HG02938 (cell line): ENCODE data around the gene KCNJ13.
"Not testable (repeated sequence)": the region's sequence is repeated elsewhere in the genome, so short reads cannot be mapped to it uniquely, and the experiment has no call there.

Source experiments
- ATAC-seq: cut with Tn5 transposase; IDR thresholded peaks from one replicate; pipeline ENCODE4 v1.9.1; 2021; ENCODE audit warnings: mild to moderate bottlenecking, moderate library complexity; ENCODE audit not compliant: unreplicated experiment

KCNJ13 gene

GRCh38 chr2:232770207-232770606 is 6.2 kb downstream of the KCNJ13 start:
- no peak for ATAC-seq

DNA sequence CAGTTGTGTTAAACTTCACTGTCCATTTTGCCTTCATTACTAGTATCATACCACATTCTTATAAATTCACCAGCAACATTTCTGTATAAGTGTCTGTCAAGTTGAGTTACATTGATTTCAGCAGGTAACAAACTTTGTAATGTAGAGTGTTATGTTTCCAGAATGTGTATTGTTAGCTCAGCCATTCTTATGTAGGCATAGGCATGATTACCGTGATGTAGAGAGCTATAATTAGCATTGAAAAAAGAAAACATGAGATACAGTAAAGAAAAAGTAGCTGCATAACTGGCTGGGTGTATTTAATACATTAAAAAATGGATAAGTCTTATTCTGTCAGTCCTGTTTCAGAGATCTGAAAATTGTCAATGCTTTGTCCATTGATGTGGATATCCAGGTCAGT is 8.5 kb downstream of the KCNJ13 start:
- no peak for ATAC-seq

DNA sequence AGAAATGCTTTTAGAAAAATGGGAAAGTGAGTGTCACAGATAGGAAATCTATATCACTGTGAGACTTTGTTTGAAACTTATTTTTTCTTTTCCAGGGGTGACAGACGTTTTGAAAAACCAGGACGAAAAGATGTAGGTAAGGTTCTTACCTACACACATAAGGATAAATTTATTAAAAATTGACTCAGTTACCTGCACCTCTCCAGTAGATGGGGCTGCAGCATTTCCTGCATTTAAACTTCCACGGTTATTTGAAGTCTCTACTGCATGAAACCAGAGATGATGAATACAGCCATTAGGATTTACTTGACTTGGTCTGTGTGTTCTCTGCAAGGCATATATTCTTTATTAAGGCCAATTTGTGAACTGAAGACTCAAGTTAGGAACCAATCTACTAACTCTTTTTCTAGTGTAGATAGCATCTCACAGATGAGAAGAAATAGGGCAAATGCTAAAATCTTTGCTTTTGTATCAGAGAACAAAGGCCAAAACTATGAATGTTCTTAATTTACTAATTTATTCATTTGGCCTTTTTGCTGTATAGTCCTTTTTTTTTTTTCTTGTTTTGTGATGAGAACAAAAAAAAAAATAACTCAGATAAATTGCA is 15.0 kb downstream of the KCNJ13 start:
- no peak for ATAC-seq

GRCh38 chr2:232757905-232758304 is 18.5 kb downstream of the KCNJ13 start:
- no peak for ATAC-seq

DNA sequence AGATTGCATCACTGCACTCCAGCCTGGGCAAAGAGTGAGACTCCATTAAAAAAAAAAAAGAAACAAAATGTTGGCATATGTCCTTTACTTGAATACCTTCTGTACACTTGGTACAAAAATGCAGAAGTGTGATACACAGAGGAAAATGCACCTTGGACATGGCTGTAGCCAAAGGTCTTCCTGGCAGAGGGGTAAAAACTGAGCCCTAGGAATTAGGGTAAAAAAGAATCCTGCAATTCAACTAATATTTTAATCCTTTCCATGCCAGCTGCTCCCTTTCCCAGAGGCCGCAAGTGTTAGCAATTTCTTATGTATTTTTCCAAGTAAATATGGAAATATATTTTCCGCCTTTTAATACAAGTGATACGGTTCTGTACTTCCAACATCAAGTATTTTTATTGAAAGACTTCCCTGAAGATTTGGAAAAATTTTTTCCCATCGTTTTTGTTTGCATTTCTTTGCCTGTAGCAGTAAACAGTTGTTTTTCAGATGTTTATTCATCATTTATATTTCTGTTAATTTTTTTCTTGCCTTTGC is 26.2 kb downstream of the KCNJ13 start:
- no peak for ATAC-seq

- no peak for ATAC-seq
Measured at GRCh38 chr2:232749331-232749730, 27.0 kb downstream of the KCNJ13 start.

GRCh38 chr2:232748038-232748437 is 28.3 kb downstream of the KCNJ13 start:
- ATAC-seq = no peak

DNA sequence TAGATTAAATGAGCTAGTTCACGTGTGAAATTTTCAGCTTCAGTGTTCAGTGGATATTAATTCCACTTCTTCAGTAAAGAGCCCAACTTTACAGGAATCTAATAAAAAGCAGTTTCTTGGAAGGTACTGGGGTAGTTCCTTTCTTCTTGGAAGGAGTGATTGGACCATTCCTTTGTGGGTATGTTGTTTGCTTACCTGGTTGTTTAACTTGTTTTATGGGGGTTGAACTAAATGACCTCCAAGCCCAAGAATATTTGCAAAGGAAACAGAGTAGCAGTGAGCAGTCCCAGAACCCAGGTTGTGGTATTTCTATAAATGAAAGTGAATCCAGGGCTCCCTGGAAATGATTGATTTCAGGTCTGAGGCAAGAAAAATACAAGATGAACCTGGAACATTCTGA is 31.4 kb downstream of the KCNJ13 start:
- ATAC-seq = no peak

DNA sequence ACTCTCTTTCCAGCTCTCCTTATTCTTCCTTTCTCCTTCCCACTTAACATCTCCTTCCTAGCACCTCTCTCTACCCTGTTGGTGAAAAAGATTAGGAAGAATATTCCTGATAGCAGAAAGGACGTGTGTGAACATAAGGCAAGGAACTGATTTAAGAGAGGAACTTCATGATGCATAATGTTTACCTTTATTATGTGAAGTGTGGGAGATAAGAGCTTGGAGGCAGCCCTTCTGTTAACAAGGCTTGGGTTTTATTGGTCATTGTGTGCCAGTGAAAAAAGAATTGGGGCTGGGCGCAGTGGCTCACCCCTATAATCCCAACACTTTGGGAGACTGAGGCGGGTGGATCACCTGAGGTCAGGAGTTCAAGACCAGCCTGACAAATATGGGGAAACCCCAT is 34.4 kb downstream of the KCNJ13 start:
- ATAC-seq = no peak

DNA sequence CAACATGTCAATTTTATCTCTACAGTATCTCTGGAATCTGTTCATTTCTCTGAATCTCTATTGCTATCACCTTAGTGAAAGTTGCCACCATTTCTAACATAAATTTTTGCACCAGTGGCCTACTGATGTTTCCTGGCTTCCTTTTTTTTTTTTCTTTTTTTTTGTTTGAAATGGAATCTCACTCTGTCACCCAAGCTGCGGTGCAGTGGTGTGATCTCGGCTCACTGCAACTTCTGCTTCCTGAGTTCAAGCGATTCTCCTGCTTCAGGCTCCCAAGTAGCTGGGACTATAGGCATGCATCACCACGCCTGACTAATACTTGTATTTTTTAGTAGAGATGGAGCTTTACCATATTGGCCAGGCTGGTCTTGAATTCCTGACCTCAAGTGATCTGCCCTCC is 35.1 kb downstream of the KCNJ13 start:
- no peak for ATAC-seq

GRCh38 chr2:232731470-232731869 is 44.9 kb downstream of the KCNJ13 start:
- no peak for ATAC-seq

- no peak for ATAC-seq
Measured at GRCh38 chr2:232728785-232729184, 47.6 kb downstream of the KCNJ13 start.

GRCh38 chr2:232723027-232723426 is 53.3 kb downstream of the KCNJ13 start:
- ATAC-seq = no peak

DNA sequence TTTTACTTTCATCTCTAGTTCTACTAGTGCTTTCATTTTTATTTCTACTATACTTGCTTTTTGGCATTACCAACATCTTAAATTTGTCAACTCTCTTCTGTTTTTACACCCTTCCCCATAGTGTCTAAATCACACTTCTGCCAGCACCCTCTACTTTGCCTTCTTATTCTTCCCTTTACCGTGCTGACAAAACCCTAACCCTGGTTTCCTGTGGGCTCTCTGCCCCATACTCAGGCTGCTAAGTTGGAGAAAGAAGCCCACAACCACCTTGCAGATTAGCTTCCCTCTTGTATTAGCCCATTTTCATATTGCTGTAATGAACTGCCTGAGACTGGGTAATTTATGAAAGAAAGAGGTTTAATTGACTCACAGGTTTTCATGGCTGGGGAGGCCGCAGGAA is 54.5 kb downstream of the KCNJ13 start:
- ATAC-seq = no peak

DNA sequence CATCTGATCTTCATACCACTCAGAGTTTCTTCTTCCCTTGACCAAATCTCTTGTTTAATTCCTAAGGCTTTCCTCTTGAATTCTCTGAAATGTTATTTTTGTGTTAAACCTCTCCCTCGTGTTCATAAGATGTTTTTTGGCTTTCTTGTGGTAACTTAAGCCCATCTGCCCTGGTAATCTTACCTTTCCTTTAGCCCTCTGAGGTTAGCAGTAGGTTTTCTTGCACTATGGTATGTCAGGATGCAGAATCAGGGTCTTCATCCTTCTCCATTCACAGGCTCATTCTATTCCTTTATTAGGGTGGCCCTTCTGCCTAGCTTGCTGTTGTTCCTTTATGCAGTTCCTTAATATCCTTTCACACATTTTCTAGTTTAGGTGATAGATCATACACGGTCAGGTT is 55.1 kb downstream of the KCNJ13 start:
- ATAC-seq = no peak

GRCh38 chr2:232720056-232720455 is 56.3 kb downstream of the KCNJ13 start:
- not testable (repeated sequence) for ATAC-seq
